Glutamatergic neuron (in vitro differentiated cells): ENCODE data around the gene SENP8. TPM values are rescaled to one million over a fixed set of nuclear protein-coding genes. Genes with fewer than 3 reads are reported as not detected.

Experiments
- DNase-seq: peaks from one replicate; pipeline ENCODE4 v3.0.0; 2022
- H3K27ac Mint-ChIP-seq: one replicate; pipeline ENCODE4 v1.8.0; 2020; ENCODE audit warnings: mild to moderate bottlenecking, mixed read lengths, inconsistent platforms; ENCODE audit not compliant: unreplicated experiment
- H3K27me3 Mint-ChIP-seq: one replicate; pipeline ENCODE4 v1.8.0; 2020; ENCODE audit warnings: mild to moderate bottlenecking, moderate library complexity, mixed read lengths, inconsistent platforms; ENCODE audit not compliant: unreplicated experiment
- H3K36me3 Mint-ChIP-seq: one replicate; pipeline ENCODE4 v1.8.0; 2020; ENCODE audit warnings: mild to moderate bottlenecking, mixed read lengths, inconsistent platforms; ENCODE audit not compliant: unreplicated experiment
- H3K4me1 Mint-ChIP-seq: one replicate; pipeline ENCODE4 v1.8.0; 2020; ENCODE audit warnings: mild to moderate bottlenecking, low read depth, mixed read lengths, inconsistent platforms; ENCODE audit not compliant: unreplicated experiment
- H3K4me3 Mint-ChIP-seq: one replicate; pipeline ENCODE4 v1.8.0; 2020; ENCODE audit warnings: mild to moderate bottlenecking, mixed read lengths, inconsistent platforms; ENCODE audit not compliant: unreplicated experiment
- H3K9me3 Mint-ChIP-seq: one replicate; pipeline ENCODE4 v1.8.0; 2020; ENCODE audit warnings: mild to moderate bottlenecking, moderate library complexity, mixed read lengths, inconsistent platforms; ENCODE audit not compliant: unreplicated experiment
- total RNA-seq: library from RNA; stranded (reverse); fragmentation: NEBNext Ultra II Directional; extraction: Animal tissue kit (Norgen Biotek cat#: 25700); gene quantifications from one replicate; pipeline ENCODE4 v1.2.1, GENCODE V29; 2021; ENCODE audit not compliant: unreplicated experiment
- TF ChIP-seq, protein P1 (sequence below): fragments of 200-600 bp; sonication (generic); IDR thresholded peaks from one replicate; pipeline ENCODE4 v1.5.0; 2021; ENCODE audit not compliant: partially characterized antibody, unreplicated experiment

The SENP8 gene
- total RNA-seq, 1 donor from 2014 or later: 6.3 TPM

DNA sequence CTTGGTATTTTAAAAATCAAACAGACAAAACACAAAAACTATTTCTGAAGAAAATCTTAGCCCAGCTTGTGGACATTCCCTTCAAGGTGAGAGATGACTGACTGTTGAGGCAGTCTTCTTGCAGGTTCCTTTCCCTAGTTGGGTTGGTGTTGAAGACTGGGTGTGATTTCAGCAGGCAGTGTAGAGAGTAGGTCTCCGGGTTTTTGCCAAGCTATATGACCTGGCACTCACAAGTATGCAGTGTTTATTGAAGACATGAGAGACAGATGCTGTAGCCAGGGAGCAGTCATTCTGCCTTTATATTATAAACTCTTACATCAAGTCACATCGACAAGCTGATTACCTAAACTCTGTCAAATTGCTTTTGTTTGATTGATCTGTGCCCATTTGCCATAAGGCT lies 17.5 kb downstream of the SENP8 start:
- Mint-ChIP-seq H3K4me3 (no peak overlapping the region), H3K36me3 (no peaks in the 10 kb centered on the region), H3K27ac (no peak overlapping the region), H3K4me1 (no peaks in the 10 kb centered on the region), H3K9me3 (no peaks in the 10 kb centered on the region), H3K27me3 (peaks cover 1% of the 10 kb centered on the region)
- TF ChIP-seq, protein P1, sequence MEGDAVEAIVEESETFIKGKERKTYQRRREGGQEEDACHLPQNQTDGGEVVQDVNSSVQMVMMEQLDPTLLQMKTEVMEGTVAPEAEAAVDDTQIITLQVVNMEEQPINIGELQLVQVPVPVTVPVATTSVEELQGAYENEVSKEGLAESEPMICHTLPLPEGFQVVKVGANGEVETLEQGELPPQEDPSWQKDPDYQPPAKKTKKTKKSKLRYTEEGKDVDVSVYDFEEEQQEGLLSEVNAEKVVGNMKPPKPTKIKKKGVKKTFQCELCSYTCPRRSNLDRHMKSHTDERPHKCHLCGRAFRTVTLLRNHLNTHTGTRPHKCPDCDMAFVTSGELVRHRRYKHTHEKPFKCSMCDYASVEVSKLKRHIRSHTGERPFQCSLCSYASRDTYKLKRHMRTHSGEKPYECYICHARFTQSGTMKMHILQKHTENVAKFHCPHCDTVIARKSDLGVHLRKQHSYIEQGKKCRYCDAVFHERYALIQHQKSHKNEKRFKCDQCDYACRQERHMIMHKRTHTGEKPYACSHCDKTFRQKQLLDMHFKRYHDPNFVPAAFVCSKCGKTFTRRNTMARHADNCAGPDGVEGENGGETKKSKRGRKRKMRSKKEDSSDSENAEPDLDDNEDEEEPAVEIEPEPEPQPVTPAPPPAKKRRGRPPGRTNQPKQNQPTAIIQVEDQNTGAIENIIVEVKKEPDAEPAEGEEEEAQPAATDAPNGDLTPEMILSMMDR: no peak
- DNase-seq: no peak

DNA sequence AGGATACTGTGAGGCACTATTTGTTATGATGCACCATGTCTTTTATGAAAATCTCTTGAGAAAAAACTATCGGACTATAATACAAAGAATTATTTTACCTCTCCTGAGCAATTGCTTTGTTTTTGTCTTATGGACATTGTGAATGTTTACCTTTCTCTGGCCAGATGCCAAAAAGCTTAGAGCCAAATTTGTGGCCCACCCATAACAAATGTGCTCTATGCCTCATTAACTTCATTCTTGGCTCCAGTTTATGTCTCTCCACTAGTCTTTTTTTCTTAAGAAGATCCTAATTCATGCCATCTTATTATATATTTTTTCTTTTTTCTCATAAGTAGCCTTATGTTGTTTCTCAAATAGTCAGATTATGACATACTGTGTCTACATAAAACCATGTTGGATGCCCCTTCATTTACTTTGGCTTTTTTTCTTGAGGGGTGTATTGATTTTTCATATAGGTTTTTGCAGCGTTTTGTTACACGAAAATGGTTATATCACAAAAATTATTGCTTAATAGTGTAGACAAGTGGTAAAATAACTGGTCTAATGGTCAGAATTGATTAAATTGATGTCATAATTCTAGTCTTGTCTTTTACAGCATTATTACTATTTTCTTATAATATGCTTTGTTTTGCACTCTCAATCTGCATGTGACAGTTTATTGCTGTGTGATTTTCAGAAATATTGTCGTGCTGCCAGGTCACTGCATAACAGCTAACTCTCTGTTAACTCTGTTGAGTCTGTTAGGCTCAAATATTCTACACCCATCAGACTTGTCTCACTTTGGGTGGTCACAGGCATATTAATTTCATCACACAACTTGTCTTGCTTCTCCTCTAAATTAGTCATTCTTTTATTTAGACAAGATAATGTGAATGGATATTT lies 18.2 kb downstream of the SENP8 start:
- Mint-ChIP-seq H3K9me3 (no peaks in the 10 kb centered on the region), H3K27ac (no peak overlapping the region), H3K4me1 (no peaks in the 10 kb centered on the region), H3K4me3 (no peak overlapping the region), H3K36me3 (no peaks in the 10 kb centered on the region), H3K27me3 (peaks cover 1% of the 10 kb centered on the region)
- TF ChIP-seq, protein P1: no peak
- DNase-seq: no peak

DNA sequence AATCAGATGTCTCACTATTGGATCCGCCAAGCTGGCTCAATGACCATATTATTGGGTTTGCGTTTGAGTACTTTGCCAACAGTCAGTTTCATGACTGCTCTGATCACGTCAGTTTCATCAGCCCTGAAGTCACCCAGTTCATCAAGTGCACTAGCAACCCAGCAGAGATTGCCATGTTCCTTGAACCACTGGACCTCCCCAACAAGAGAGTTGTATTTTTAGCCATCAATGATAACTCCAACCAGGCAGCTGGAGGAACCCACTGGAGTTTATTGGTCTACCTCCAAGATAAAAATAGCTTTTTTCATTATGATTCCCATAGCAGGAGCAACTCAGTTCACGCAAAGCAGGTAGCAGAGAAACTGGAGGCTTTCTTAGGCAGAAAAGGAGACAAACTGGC lies 21.5 kb downstream of the SENP8 start:
- H3K36me3 Mint-ChIP-seq: no peaks in the 10 kb centered on the region
- no peak overlapping the region for H3K27ac Mint-ChIP-seq
- DNase-seq: no peak
- no peaks in the 10 kb centered on the region for H3K9me3 Mint-ChIP-seq
- TF ChIP-seq, protein P1: no peak
- H3K4me1 Mint-ChIP-seq: no peaks in the 10 kb centered on the region
- H3K4me3 Mint-ChIP-seq: no peak overlapping the region
- H3K27me3 Mint-ChIP-seq: no peaks in the 10 kb centered on the region

DNA sequence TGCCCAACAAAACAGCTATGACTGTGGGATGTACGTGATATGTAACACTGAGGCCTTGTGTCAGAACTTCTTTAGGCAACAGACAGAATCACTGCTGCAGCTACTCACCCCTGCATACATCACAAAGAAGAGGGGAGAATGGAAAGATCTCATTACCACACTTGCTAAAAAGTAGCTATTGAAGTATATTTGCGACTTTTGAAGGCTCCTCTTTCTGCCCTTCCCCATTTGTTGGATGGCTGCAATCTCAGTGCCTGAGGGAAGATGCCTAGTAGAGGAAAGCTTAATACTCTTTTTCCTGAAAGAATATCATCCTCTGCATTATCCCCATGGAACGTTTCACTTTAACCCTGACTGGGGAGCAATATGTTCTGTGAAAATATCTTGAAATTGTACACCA lies 21.9 kb downstream of the SENP8 start:
- no peak for DNase-seq
- no peak overlapping the region for H3K4me3 Mint-ChIP-seq

More for the DNA sequence above, 21.9 kb downstream of the SENP8 start:
- Mint-ChIP-seq H3K27ac (no peak overlapping the region), H3K4me1 (no peaks in the 10 kb centered on the region), H3K9me3 (no peaks in the 10 kb centered on the region), H3K36me3 (no peaks in the 10 kb centered on the region), H3K27me3 (no peaks in the 10 kb centered on the region)
- TF ChIP-seq, protein P1: no peak
